CD4-positive, alpha-beta T cell treated with Interleukin-21 for 1 hour (primary cell): Measurements from ENCODE around the gene RPS14.

Experiments
- DNase-seq: peaks from one replicate; pipeline ENCODE4 v3.0.0-alpha.2; 2020

Gene RPS14

GRCh38 chr5:150449517-150450339 lies at the start of gene RPS14:
RPS14 (minus strand) TSS chr5:150449739; CDS start chr5:150447733, 2,006 bp downstream.
- peak; percentile 93 for DNase-seq

GRCh38 chr5:150498971-150499370 lies 49.4 kb upstream of the RPS14 start:
- DNase-seq, result no peak

- DNase-seq, result no peak
Measured at GRCh38 chr5:150498501-150498900, 49.0 kb upstream of the RPS14 start.

GRCh38 chr5:150497989-150498317 lies 48.4 kb upstream of the RPS14 start:
- no peak for DNase-seq

GRCh38 chr5:150497274-150497988 lies 47.9 kb upstream of the RPS14 start:
- DNase-seq, result no peak

- no peak for DNase-seq
Measured at GRCh38 chr5:150496534-150496933, 47.0 kb upstream of the RPS14 start.

GRCh38 chr5:150496098-150496497 lies 46.6 kb upstream of the RPS14 start:
- no peak for DNase-seq

GRCh38 chr5:150492621-150493020 lies 43.1 kb upstream of the RPS14 start:
- DNase-seq, result no peak

- no peak for DNase-seq
Measured at GRCh38 chr5:150491876-150492275, 42.3 kb upstream of the RPS14 start.

- no peak for DNase-seq
Measured at GRCh38 chr5:150490754-150491153, 41.2 kb upstream of the RPS14 start.

GRCh38 chr5:150490296-150490669 lies 40.7 kb upstream of the RPS14 start:
- DNase-seq, result no peak

- no peak for DNase-seq
Measured at GRCh38 chr5:150489360-150490295, 40.1 kb upstream of the RPS14 start.

GRCh38 chr5:150488519-150489359 lies 39.2 kb upstream of the RPS14 start:
- DNase-seq, result peak; percentile 10

- no peak for DNase-seq
Measured at GRCh38 chr5:150487199-150488061, 37.9 kb upstream of the RPS14 start.

- peak; percentile 38 for DNase-seq
Measured at GRCh38 chr5:150486402-150487198, 37.1 kb upstream of the RPS14 start.

GRCh38 chr5:150485693-150486401 lies 36.3 kb upstream of the RPS14 start:
- peak; percentile 17 for DNase-seq

- no peak for DNase-seq
Measured at GRCh38 chr5:150484964-150485692, 35.6 kb upstream of the RPS14 start.

GRCh38 chr5:150481972-150482406 lies 32.5 kb upstream of the RPS14 start:
- no peak for DNase-seq

- DNase-seq, result no peak
Measured at GRCh38 chr5:150481708-150481965, 32.1 kb upstream of the RPS14 start.
